ENCODE data around the gene TET2. TPM values are rescaled to one million over a fixed set of nuclear protein-coding genes. Genes with fewer than 3 reads are reported as not detected.

Gene TET2
- total RNA-seq = 10 to 100 TPM; 22.6 to 25.3 TPM

DNA sequence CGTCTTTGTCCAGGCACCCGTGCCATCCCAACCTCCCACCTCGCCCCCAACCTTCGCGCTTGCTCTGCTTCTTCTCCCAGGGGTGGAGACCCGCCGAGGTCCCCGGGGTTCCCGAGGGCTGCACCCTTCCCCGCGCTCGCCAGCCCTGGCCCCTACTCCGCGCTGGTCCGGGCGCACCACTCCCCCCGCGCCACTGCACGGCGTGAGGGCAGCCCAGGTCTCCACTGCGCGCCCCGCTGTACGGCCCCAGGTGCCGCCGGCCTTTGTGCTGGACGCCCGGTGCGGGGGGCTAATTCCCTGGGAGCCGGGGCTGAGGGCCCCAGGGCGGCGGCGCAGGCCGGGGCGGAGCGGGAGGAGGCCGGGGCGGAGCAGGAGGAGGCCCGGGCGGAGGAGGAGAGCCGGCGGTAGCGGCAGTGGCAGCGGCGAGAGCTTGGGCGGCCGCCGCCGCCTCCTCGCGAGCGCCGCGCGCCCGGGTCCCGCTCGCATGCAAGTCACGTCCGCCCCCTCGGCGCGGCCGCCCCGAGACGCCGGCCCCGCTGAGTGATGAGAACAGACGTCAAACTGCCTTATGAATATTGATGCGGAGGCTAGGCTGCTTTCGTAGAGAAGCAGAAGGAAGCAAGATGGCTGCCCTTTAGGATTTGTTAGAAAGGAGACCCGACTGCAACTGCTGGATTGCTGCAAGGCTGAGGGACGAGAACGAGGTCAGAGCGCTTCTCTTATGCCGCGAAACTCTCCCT, at the start of gene TET2:
TSS of gene TET2 (plus strand) at position 601 of the 740 bp plus-strand sequence. CDS start 87,067 bp downstream, outside the sequence.
- H3K4me3 Mint-ChIP-seq = peak within 1 kb of the TSS; percentile 96
- CTCF ChIA-PET = interaction anchor here (1.1 to 2.4 kb wide), 2 partner anchors 17 to 327 kb away, joined by 3 to 10 read pairs; partner anchors contain the start of gene PPA2
- H3K9me3 Mint-ChIP-seq = no peaks in the 10 kb centered on the region
- H3K27ac Mint-ChIP-seq = peak within 1 kb of the TSS; percentile 100
- POLR2A ChIA-PET = no interaction called here
- H3K4me1 Mint-ChIP-seq = peaks cover 37% of the 10 kb centered on the region
- peak; percentile 85 for DNase-seq
- no peaks in the 10 kb centered on the region for H3K27me3 Mint-ChIP-seq
- H3K36me3 Mint-ChIP-seq (ENCODE audit: low read depth) = peaks cover 4% of the 10 kb centered on the region

DNA sequence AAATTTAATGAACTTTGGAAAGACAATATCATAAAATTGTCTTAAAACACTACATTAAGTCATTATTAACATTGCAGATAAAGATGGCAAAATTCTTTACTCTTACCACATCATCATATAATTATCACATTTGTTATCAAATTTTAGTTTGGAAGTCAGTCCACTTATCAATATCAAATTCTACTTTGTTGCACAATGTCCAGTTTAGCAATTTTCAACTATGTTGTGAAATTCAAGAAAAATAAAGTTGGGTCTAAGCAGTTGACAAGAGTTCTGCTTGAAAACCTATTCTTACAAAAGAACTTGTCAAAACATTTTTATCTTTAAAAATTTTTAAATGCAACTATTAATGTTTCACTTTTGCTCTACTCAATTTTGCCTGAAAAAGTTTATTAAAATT, 44.7 kb upstream of the TET2 start:
- Mint-ChIP-seq H3K27me3 (peaks cover 5% of the 10 kb centered on the region), H3K27ac (no peak overlapping the region), H3K4me3 (no peak overlapping the region), H3K36me3 (ENCODE audit: low read depth) (no peaks in the 10 kb centered on the region), H3K4me1 (no peaks in the 10 kb centered on the region), H3K9me3 (peaks cover 10% of the 10 kb centered on the region)
- POLR2A ChIA-PET = no interaction called here
- DNase-seq = no peak
- CTCF ChIA-PET = no interaction called here

DNA sequence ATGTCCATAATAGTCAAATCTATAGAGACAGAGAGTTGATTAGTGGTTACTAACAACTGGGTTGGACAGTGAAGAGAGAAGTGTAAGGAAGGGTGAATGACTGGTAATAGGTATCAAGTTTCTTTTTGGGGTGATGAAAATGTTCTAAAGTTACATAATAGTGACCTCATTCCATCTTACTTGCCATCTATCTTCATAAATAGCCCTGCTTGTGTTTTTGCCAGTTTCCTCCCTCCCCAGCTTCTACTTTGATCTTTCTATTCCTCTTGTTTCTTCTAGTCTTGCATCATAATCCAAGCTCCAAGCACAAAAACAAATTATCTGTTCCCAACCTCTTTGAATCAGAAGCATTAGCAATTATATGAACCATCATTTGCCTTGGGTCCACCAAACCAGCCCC, 40.2 kb upstream of the TET2 start:
- Mint-ChIP-seq H3K4me1 (no peaks in the 10 kb centered on the region), H3K36me3 (ENCODE audit: low read depth) (no peaks in the 10 kb centered on the region), H3K27ac (no peak overlapping the region), H3K27me3 (peaks cover 11% of the 10 kb centered on the region), H3K4me3 (no peak overlapping the region), H3K9me3 (no peaks in the 10 kb centered on the region)
- ChIA-PET POLR2A (no interaction called here), CTCF (interaction anchor here (0.6 kb wide), 1 partner anchor 38 kb away, joined by 3 read pairs; no protein-coding TSS in a partner anchor)
- no peak for DNase-seq

DNA sequence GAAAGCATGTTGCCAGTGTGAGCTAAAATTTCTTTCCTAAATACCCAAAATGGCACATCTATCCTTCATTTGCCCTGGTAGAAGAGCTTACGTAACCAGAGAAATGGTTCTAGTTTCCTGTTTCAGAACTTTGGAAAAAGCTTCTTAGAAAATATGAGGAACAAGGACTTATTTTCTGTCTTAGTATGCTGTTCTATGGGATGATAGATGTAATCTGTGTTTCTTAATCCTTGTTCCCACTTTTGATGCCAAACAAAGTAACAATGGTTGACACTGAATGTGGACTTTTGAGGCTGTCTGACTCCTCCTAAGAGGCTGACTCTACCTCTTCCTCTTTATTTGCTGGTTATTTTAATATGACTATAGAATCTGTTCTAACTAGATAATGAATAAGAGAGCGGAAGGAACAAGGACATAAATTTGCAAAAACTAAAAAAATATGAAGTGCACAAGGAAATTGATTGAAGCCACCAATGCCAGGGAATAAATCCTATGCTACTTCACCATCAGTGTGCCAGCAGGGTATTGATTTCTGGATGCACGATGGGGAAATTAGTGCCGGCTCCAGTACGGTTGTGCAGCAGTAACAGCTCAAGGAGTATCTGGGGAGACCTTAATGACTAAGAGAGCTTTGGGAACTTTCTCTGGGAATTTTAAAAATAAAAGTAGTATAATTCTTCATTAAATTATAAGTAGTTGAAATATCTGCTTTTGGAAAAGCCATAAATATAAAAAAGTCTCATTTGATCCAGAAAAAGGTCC, 39.4 kb upstream of the TET2 start:
- H3K4me3 Mint-ChIP-seq = no peak overlapping the region
- POLR2A ChIA-PET = no interaction called here

DNA sequence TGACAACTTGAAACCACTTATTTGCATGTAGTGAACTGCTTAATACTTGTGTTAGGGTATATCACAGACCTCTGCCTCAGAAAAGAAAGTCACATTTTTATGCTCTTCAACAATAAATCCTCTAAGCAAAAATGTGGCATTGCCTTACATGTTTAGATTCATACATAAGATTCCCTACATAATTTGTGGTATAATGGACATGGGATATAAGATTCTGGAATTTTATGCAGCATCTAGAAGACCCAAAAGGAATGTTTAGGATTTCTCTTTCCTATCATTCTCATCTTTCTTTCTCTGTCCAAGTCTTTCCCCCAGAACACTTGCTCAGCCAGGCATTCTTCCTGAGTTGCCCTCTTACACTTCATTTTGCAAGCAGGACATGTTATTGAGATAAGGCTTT, 37.7 kb upstream of the TET2 start:
- Mint-ChIP-seq H3K4me1 (no peaks in the 10 kb centered on the region), H3K27ac (no peak overlapping the region), H3K4me3 (no peak overlapping the region), H3K9me3 (no peaks in the 10 kb centered on the region), H3K36me3 (ENCODE audit: low read depth) (no peaks in the 10 kb centered on the region), H3K27me3 (peaks cover 19% of the 10 kb centered on the region)
- POLR2A ChIA-PET = no interaction called here
- CTCF ChIA-PET = no interaction called here
- DNase-seq = no peak

More for the DNA sequence above, 39.4 kb upstream of the TET2 start:
- no peaks in the 10 kb centered on the region for H3K36me3 Mint-ChIP-seq (ENCODE audit: low read depth)
- no peak overlapping the region for H3K27ac Mint-ChIP-seq
- CTCF ChIA-PET = interaction anchor here (0.6 kb wide), 1 partner anchor 39 kb away, joined by 3 read pairs; no protein-coding TSS in a partner anchor
- DNase-seq = no peak
- peaks cover 11% of the 10 kb centered on the region for H3K27me3 Mint-ChIP-seq
- no peaks in the 10 kb centered on the region for H3K9me3 Mint-ChIP-seq
- H3K4me1 Mint-ChIP-seq = no peaks in the 10 kb centered on the region

DNA sequence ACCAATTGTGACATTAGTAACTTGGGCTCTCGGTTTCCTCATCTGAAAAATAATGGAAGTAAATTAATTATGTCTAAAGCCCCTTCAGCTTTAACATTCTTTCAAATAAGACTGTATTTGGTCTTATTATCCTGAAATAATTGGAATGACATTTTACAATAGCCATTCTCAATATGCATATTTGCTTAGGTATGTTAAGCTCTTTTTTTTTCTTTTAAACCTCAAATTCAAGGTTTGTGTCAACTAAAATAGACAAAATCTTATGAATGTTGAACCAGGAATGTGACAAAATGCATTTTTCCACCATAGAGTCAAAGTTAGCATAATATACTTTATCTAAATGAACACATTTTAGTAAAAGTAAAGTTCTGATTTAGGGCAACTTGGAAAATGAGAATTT, 34.4 kb upstream of the TET2 start:
- CTCF ChIA-PET = no interaction called here
- H3K27ac Mint-ChIP-seq = no peak overlapping the region

DNA sequence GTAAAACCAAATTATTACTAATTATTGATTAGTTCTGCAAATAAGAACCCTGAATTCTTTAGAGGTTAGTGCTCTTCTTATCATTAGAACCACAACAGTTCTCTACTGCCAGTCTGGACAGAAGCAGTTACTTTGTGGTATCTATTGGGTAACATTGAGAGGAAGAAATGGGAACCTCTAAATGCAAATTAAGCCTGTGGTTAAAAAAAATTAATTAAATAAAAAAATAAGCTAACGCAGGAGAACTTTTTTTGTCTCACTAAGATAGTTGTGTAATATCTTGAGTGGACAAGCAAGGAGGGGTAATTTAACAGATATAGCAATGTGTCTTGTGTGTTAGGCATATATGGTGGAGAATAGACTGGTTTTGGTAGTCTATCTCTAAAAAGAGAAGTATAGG, 32.9 kb upstream of the TET2 start:
- Mint-ChIP-seq H3K27me3 (peaks cover 11% of the 10 kb centered on the region), H3K4me3 (no peak overlapping the region), H3K36me3 (ENCODE audit: low read depth) (no peaks in the 10 kb centered on the region), H3K4me1 (no peaks in the 10 kb centered on the region), H3K27ac (no peak overlapping the region), H3K9me3 (no peaks in the 10 kb centered on the region)
- ChIA-PET CTCF (no interaction called here), POLR2A (no interaction called here)
- no peak for DNase-seq

More for the DNA sequence above, 34.4 kb upstream of the TET2 start:
- Mint-ChIP-seq H3K36me3 (ENCODE audit: low read depth) (no peaks in the 10 kb centered on the region), H3K4me3 (no peak overlapping the region), H3K4me1 (no peaks in the 10 kb centered on the region), H3K27me3 (peaks cover 12% of the 10 kb centered on the region), H3K9me3 (no peaks in the 10 kb centered on the region)
- POLR2A ChIA-PET = no interaction called here
- no peak for DNase-seq

DNA sequence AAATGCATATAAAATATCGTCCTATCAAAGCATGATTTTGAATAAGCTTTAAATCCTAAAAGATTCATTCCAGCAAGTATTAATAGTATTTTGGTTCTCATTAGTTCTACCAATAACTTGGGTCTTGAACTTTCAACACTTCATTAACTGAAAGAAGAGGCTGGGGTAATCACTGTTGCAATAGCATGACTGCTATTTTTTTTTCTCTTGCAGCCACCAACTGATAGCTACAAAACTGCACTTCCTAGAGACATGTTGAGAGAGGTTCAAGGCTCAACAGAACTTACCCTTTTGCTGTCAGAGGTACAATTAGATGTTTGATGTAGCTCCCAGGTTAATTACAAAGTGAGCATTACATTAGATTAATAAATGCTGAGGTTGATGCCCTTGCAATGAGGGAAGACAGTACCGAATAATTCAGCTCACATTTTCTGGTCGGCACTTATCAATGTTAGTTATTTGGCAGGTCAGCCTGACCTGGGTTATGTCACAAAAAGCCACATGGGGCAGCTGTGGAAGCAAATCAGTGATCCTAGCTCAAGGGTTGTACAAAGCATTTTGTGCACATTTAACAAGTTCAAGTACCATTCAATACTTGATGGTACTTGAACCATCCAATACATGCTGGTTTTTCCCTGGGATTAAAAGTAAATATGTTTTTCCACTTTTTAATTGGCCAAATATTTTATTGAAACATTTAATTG, 29.9 kb upstream of the TET2 start:
- H3K9me3 Mint-ChIP-seq = no peaks in the 10 kb centered on the region
- H3K36me3 Mint-ChIP-seq (ENCODE audit: low read depth) = no peaks in the 10 kb centered on the region
- no peak overlapping the region for H3K4me3 Mint-ChIP-seq
- peaks cover 8% of the 10 kb centered on the region for H3K27me3 Mint-ChIP-seq
- no peaks in the 10 kb centered on the region for H3K4me1 Mint-ChIP-seq
- no peak overlapping the region for H3K27ac Mint-ChIP-seq
- POLR2A ChIA-PET = no interaction called here
- no peak for DNase-seq
- CTCF ChIA-PET = interaction anchor here (0.6 kb wide), 1 partner anchor 23 kb away, joined by 3 read pairs; no protein-coding TSS in a partner anchor

DNA sequence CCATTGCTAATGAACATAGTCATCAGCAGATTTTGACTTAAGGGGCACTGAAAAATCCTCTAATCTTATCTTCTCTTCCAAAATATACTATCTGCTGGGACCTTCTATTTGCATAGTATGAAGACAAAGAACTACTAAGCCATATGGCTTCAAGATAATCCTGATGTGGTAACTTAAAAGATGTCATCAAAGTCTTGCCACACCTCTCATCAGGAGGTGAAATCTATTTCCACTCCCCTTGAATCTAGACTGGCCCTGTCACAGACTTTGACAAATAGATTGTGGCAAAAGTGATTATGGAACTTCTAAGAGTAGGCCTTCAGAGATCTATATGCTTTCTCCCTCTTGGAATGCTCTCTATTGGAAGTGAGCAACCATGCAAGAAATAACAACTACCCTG, 27.3 kb upstream of the TET2 start:
- ChIA-PET CTCF (interaction anchor here (0.6 kb wide), 1 partner anchor 215 kb away, joined by 3 read pairs; no protein-coding TSS in a partner anchor), POLR2A (no interaction called here)
- Mint-ChIP-seq H3K9me3 (no peaks in the 10 kb centered on the region), H3K27me3 (no peaks in the 10 kb centered on the region), H3K4me1 (no peaks in the 10 kb centered on the region), H3K4me3 (no peak overlapping the region), H3K36me3 (ENCODE audit: low read depth) (no peaks in the 10 kb centered on the region), H3K27ac (no peak overlapping the region)
- DNase-seq = no peak

DNA sequence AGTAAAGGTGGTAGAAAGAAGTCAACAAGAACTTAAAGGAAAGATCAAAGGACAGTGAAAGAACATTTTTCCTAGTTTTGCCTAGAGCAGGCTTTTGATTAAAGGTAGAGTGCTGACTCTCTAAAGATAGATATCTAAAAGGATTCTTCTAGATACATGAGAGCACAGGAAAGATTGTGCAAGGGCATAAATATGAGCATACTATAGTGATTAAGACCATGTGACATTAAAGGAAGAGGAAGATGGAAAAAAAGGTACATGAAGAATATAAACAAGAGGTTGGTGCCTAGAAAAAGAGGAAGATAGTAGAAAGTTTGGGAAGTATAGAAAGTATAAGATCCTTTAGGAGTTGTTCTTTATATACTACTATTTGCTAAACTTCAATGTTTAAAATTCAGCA, 26.1 kb upstream of the TET2 start:
- CTCF ChIA-PET = no interaction called here
- Mint-ChIP-seq H3K4me1 (no peaks in the 10 kb centered on the region), H3K27me3 (no peaks in the 10 kb centered on the region), H3K4me3 (no peak overlapping the region), H3K36me3 (ENCODE audit: low read depth) (no peaks in the 10 kb centered on the region), H3K27ac (no peak overlapping the region), H3K9me3 (no peaks in the 10 kb centered on the region)
- DNase-seq = no peak
- POLR2A ChIA-PET = no interaction called here

DNA sequence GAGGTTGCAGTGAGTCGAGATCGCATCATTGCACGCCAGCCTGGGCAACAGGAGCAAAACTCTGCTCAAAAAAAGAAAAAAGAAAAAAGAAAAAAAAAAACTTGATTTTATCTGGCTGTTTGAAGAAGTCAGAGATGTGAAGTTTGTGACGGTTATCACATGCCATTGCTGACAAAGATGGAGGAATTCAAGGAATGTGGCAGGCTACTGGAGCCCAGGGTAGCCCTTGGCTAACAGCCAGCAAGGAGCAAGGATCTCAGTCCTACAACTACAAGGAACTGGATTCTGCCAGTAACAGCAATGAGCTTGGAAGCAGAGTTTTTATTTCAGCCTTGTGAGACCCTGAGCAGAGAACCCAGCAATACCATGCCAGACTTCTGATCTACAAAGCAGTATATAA, 24.3 kb upstream of the TET2 start:
- Mint-ChIP-seq H3K4me3 (no peak overlapping the region), H3K36me3 (ENCODE audit: low read depth) (no peaks in the 10 kb centered on the region), H3K9me3 (no peaks in the 10 kb centered on the region), H3K27ac (no peak overlapping the region), H3K4me1 (no peaks in the 10 kb centered on the region), H3K27me3 (no peaks in the 10 kb centered on the region)
- DNase-seq = no peak
- ChIA-PET POLR2A (interaction anchor here (0.6 kb wide), 1 partner anchor 104 kb away, joined by 5 read pairs; no protein-coding TSS in a partner anchor), CTCF (interaction anchor here (0.5 kb wide), 1 partner anchor 274 kb away, joined by 4 read pairs; no protein-coding TSS in a partner anchor)

DNA sequence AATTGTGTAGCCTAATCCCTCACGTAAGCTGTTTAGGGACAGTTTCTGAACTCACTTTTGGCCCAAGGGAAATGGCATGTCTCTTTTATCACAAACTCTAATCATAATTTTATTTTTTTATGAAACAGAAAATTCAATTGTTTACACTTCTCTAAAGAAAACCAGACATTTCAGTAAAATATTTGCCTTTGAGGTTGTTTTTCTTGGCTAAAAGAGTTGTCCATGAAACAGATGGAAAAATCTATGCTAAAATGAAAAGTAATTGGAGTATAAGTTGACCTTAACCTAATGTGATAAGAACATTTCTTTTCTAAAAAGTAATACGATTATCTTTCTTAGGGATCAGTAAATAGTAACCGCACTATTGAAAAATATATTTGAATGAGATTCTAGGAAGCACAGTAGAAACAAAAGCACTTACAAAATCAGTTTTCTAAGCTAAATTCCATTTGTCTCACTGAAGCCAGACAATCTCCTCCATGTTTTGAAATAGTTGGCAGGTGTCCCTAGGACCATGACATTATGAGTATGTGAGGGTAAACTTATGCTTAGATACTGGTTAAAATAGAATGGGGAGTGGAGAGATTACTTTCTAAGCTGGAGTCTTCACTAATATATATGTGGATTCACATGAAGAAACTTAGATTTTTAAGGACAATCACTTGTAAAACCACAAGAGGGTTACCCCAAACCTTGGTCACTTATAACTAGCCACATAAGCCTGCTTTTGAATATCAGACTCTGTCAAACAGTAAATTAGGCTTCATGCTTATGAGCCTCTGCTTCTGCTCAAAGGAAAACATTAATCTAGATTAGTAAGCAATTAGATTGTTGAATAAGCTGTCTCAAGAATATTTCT, 20.1 kb upstream of the TET2 start:
- no peaks in the 10 kb centered on the region for H3K27me3 Mint-ChIP-seq
- H3K4me3 Mint-ChIP-seq = no peak overlapping the region
- no peaks in the 10 kb centered on the region for H3K9me3 Mint-ChIP-seq
- H3K27ac Mint-ChIP-seq = no peak overlapping the region
- CTCF ChIA-PET = no interaction called here
- H3K4me1 Mint-ChIP-seq = no peaks in the 10 kb centered on the region
- no peaks in the 10 kb centered on the region for H3K36me3 Mint-ChIP-seq (ENCODE audit: low read depth)
- DNase-seq = no peak
- POLR2A ChIA-PET = no interaction called here

All from activated CD4-positive, alpha-beta T cell treated with anti-CD3 and anti-CD28 coated beads, Interleukin-2, amount 10 ng/mL, durations not matched to agents 7 days and 5 days (primary cell).